HG03280 (cell line): ENCODE results near the gene PDE6B.
"Not testable (repeated sequence)": the region's sequence is repeated elsewhere in the genome, so short reads cannot be mapped to it uniquely, and the experiment has no call there.

Source experiments
- ATAC-seq: cut with Tn5 transposase; IDR thresholded peaks from one replicate; pipeline ENCODE4 v1.9.1; 2021; ENCODE audit warnings: mild to moderate bottlenecking, moderate library complexity; ENCODE audit not compliant: unreplicated experiment

The PDE6B gene

DNA sequence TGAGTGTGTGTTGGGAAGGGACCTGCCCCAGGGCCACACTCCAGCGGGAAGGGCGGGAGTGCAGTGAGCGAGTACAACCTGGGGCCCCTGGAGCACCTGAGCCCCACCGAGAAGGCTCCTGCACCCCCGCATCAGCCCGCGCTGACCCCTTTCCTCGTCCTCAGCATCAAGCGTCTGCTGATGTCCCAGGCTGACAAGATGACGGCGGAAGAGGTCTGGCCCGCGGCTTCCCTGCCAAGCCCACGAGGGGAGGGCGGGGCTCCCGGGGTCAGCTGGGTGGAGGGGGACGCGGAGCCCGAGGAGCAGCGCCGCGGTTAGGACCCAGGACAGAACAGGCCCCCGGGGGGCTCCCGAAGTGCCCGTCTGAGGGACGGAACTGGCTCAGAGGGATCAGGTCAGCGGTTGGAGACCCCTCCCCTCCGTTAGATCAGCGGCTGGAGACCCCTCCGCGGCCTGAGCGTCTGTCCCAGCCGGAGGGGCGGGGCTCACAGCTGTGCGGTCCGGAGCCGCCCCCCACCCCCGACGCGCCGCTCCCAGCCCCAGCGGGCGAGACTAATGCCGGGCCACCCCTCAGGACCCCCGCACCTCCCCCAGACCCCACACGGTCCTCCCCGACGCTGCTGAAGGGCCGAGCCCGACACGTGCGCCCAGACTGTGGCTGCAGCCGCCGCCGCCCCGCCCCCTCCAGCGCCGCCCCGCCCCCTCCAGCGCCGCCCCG lies 55.7 kb downstream of the PDE6B start:
- no peak for ATAC-seq

DNA sequence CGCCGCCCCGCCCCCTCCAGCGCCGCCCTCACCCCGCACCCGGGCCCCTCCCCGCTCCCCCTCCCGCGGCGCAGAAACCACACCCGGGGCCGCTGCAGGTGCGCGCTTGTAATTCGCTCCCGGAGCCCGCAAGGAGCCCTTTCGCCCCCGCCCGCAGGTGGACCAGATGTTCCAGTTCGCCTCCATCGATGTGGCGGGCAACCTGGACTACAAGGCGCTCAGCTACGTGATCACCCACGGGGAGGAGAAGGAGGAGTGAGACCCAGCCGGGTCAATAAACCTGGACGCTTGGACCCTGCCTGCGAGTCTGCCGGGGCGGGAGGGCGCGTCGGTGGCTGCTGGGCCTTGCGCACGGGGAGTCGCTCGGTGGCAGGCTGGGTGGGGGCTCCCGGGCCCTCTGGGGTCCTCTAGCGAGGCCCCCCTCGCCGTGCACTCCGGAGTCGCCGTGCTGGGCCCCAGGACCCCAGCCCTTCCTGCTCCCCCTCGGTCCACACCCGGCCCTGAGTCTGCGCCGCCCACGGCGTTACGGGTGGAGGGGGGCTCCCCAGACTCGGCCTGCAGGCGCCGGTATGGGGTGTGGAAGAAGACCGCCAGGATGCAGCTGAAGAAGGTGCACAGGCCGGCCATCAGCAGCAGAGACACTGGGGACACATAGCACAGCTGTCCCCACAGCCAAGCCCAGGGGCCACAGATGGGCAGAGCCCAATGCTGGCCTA lies 56.5 kb downstream of the PDE6B start:
- no peak for ATAC-seq

DNA sequence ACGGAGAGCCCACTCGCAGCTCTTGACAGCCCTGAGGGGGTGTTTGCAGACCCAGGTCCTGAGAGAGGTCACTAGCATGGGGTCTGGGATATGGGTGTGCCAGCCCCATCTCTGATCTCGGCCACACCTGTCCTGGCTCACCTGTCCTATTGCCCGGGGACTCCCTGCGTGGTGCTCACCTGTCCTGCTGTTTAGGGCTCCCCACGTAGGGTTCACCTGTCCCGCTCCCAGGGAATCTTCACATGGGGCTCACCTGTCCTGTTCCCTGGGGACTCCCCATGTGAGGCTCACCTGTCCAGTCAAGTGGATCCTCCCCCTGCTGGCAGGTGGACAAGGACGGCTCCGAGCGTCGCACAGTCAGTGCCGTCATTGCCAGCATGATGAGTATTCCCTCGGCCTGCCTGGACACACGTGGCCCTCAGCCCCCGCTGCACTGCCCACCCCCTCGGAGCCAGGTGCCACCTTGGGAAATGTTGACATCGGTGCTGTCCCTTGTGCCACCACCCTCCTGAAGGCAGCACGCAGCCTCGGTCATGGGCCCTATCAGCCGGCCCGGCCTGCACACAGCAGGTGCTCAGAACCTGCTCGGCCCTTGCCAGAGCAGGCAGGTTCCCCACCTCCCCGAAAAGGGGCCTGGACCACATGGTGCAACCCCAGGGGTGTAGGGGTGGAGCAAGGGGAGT lies 57.3 kb downstream of the PDE6B start:
- no peak for ATAC-seq

DNA sequence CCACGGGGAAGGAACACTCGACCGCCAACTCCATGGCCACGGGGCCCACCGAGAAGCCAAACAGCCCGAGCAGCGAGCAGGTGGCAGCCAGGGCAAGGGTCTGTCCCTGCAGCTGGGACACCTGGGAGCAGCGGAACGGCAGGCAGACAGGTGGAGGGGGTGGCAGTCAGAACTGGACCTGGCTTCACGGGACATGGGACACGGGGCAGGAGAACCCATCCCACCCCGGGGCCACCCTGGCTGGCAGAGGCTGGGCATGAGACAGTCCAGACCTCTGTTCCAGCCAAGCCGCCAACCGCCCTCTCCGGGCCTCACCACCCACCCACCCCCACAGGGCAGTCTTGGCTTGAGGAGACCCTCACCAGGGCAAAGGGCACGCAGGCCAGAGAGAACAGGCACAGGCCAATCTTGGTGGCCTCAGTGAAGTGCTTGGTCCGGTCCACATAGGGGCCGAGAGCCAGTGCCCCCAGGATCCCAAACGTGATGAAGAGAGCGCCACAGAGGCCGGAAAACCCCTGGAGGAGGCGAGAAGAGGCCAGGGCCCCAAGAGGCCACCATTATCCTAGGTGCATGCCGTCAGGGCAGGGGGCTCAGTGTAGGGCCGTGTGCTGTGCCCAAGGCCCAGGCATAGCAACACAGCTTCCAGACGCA lies 58.0 kb downstream of the PDE6B start:
- ATAC-seq, result no peak

DNA sequence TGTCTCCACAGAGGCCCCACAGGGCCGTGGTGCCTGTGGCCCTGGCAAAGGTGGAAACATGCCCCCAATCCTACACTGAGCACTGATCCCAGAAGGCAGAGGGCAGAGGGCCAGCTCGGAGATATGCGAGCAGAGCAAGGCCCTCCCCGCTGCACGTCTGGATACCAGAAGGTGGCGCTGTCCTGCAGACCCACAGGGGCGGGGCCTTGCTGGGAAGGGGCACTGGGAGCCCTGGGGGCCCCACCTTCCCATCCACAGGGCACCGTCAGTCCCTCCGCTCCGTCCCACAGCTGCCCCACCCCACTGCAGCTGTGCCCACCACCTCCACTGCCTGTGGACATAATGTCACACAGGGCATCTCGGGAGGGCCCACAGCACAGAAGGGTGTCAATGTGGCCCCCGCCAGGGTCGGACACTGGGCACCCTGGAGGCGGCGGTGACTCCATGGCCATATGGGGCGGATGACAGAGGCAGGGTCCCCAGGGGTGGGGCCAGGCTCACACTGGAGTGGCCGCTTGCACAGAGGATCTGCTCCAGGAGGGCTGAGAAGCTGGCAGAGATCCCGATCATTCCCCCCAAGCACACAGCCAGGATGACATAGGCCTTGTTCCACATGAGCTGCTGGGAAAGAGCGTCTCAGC lies 58.7 kb downstream of the PDE6B start:
- no peak for ATAC-seq

DNA sequence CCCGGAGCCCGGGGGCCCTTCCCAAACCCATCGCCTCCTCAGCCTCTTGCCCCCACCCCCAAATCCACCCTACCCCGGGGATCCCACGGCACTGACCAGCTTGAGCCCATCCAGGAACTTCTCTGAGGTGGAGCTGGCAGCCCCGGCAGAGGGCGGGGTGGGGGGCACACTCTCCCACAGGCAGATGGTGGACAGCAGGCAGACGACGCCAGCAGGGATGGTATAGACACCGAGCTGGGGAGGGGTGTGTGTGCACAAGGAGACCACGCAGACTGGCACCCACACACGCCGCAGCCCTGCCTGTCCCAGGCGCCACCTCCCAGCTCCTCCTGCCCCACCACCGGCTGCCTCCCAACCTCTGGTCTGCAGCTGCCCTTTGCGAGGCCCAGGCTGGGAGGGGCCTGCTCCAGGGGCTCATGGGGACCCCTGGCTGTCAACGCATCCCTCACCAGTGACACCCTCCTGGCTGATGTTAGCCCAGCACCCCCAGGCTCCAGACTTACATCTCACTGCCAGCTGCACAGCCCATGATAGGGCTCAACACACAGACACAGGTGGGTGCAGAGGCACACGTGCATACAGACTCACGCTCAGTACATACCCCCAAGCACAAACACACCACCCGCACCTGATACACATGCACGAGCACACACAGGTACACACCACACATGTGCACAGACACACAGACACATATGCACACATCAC lies 59.4 kb downstream of the PDE6B start:
- no peak for ATAC-seq

DNA sequence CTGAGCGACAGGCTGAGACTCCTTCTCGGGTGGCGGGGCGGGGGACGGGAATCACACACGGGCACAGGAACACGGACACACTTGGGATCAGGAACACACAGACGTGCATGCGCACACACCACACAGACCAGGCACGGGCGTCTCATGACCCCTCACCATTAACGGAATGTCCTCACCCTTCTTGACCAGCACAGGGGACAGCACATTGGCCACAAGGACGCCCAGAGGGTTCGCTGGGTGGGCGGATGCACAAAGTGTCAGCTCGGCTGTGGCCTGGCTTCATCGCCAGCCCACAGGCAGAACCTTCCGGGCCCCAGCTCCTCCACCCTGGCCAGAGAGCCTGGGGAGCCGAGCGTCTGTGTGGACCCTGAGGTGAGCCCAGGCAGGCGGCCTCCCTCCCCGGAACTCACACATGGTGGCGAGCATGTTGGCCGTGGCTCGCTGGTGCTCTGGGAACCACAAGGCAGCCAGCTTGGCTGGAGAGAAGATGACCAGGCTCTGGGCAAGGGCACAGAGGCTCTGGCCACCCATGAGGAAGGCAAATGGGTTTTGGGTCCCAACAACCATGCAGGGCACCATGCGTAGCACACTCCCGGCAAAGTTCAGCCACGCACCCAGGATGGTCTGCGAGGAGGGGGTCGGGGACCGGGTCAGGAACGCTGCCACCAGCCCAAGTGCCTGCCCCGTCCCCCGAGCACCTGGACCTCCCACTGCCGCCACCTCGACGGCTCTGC lies 60.5 kb downstream of the PDE6B start:
- no peak for ATAC-seq

DNA sequence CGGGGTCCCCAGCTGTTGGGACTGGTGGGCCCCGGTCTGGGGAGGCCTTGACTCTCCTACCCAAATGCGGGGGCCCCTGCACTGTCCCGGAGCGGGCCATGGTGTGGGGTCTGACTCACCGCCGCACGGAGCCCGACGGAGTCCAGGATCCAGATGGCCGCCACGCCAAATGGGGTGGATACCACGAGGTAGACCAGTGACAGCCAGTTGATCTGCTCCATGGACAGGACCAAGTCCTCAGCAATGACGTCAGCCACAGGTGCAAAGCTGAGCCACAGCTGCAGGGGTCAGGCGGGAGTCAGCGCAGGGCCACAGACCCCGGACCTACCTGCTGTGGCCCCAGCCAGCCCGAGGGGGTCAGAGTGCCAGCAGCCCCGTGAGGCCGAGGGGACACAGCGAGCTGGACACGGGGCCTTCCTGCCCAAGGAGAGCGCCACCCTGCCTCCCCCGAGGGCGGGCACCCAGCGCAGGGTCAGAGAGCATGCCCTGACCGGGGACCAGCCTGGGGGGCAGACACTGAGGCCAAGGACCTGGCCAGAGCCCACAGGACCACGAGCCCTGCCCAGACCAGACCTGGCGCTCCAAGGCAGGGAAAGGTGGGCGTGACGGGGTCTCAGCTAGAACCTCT lies 61.2 kb downstream of the PDE6B start:
- no peak for ATAC-seq

DNA sequence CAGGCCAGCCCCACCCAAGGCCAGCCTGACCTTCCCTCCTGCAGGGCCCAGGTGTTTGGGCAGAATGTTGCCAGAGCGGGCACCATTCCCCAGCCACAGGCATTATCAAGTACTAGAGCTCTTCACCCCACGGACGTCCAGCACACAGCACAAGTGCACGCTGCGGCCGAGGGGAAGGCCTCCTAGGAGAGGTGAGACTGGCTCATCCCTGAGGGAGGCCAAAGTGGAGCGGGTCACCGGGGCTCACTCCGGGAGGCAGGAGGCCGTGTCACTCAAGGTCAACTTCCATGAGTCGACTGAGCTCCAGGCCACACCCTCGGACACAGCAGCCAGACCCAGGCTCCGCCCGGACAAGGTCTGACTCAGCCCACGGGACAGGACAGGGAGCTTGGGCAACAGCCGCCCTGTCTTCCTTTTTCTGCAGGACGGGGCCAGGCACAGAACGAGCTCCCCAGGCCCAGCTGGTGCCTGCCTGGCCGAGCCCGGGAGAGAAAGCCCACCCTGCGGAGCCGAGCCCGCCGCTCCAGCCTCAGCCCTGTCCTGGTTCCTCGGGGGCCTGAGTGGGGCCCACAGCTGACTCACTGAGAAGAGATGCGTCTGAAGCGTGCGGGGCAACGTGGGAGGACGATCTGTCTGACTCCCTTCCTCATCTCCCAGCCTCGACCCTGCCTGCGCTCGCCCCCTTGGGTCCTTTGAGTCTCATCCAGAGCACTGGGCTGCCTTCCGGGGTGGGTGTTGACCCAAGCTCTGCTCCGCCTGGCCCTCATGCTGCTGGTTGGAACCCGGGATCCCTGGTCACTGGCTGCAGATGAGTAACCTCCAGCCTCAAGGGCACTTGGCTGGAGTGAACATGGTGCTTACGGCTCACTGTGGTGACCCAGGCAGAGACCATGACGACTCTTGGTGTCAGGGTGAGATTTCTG lies 61.9 kb downstream of the PDE6B start:
- ATAC-seq, result no peak

DNA sequence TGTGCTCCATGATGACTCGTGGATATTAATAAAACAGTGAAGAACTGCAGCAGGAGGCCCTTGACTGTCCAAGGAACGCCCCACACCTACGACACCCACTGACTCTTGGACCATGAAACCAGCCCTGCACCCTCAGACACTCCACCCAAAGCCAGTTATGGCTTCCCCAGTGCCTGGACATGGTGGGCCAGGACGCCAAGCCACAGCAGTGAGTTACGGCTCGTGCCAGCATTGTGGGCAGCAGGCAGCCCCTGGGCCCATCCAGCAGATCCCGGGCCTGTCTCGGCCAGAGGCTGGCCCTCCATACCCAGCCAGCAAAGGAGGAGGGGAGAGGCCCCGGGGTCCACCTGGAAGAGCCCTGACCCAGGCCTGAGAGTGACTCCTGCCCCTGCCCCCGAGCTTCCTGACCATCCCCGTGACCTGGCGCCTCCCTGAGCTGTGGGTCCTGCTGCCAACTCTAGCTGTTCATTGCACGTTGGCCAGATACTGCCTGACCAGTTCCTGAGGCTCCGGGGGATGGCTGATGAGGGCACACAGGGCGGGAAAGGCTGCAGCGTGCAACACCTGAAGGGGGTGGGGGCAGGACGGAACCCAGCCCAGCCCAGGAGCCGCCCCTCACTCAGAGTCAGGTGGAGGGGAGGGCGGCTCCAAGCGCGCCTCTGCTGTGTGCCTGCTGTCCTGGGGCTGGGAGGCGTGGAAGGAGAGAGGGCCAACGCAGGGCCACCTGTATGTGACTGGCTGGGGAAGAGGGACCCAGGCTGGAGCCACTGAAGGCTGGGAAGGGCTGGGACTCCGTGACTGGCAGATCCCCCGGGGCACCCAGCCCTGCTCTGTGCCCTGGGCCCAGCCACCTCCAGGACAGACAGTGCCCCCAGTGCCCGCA lies 62.8 kb downstream of the PDE6B start:
- no peak for ATAC-seq

DNA sequence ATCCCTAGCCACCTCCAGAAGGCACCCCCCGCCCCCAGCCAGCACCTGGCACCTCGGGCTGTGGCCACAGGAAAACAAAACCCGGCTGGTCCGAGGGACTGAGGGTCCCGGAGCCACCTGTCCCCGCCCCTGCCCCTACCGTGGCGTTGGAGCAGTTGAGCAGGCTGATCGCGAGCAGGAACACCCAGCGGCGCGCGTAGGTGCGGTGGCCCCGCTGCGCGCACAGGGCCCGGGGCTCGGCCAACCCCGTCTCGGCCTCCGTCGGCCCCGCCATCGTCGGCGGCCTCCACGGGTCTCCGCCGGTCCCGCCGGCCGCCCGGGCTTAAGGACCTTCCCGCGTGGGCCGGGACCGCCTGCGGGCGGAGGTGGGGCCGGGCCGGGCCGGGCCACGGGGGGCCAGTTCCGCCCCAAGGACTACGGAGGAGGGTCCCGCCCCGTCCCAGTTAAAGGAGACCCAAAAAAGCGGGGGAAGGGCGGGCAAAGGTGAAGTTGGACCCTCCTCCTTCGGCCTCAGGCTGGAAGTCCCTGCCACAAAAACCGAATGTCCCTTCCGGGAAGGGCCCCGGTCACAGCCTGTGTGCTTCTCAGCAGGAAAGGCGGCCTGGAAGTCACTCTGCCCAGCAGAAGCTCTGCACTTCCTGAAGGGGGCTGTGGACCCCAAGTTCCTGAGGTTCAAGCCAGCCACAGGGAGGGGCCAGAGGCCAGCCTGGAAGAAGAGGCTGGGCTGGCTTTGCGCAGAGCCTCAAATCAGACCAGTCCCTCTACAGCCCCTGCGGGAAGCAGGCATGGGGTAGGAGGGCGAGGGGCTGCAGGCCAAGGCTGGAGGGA lies 63.7 kb downstream of the PDE6B start, which contains the start of gene SLC49A3:
Gene SLC49A3 (minus strand): TSS at position 298 of the 828 bp plus-strand sequence. CDS start 24 bp downstream, at position 274.
- no peak for ATAC-seq

DNA sequence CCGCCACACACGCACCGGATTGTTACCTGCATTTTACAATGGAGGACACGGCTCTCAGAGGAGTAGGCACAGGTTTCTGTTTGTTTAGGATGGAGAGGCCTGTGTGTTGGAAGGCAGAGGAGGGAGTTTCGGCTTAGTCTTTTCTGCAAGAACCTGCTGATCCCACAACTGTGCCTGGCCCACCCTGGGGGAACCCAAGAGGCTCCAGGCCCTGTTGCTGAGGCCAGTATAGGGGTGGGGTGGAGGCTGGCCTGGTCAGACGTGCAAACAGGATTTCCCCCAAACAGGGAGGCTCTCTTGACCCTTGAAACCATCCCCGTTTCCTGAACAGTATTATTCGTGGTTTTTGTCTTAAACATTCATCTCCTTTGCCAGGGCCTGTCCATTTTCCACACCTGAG lies 64.3 kb downstream of the PDE6B start:
- no peak for ATAC-seq

DNA sequence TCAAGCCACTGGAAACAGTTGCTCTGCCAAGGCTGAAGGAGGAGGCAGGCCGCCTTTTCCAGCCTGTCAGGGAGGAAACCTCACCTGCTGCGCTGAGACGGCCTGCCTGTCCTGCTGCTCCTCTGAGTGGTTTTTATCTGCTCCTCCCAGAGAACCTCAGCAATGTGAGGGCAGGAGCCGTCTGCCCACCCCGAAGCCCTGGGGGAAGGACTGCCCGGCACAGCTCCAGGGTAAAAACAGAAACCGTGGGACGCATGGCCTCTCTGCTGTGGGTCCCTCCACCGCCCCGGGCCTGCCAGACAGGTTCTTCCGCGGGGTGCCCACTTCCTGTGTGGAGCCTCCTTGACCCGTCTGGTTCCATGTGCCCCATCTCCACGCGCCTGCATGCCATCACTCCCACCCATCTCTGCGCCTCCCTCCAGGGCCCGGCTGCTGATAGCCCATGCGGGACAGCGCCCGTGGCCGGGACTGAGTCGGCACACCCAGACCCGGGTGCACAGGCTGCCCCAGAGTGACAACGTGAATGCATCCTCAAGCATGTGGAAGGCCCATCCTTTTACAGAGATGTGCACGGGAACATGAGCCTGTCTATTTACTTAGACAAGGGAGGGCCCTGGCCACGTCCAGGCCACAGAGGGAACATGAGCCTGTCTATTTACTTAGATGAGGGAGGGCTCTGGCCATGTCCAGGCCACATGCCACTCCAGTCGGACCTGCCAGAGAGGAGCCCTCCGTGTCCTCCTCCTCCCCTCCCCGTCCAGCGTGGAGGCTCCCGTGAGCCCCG lies 67.6 kb downstream of the PDE6B start:
- ATAC-seq, result no peak

DNA sequence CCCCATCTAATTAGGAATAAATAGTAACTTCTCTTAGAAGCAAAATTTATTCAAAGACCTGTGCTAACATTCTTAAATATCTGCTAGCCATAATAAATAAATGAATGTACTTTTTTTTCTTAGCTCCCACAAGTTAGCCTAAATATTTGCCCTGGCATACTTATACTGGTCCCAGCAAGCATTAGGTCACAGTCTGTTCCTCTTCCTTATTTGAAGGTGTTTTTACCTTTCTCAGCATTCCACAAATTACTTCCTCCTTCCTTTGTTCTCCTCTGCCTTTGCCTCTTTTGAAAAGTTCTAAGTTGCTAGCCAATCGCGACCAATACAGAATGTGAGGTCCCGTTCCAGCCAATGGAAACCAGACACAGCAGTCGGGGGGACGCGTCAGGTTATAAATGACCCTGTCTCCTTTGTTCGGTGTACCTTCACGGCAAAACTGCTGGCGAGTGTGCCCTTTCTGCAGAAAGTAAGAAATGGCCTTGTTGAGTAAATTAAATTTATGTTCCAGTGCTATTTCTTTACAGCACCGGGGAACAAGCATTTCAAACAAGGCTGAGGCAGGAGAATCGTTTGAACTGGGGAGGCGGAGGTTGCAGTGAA lies 69.1 kb downstream of the PDE6B start:
- ATAC-seq, result not testable (repeated sequence)
